ENCODE data around the gene ATXN7L2.

DNA sequence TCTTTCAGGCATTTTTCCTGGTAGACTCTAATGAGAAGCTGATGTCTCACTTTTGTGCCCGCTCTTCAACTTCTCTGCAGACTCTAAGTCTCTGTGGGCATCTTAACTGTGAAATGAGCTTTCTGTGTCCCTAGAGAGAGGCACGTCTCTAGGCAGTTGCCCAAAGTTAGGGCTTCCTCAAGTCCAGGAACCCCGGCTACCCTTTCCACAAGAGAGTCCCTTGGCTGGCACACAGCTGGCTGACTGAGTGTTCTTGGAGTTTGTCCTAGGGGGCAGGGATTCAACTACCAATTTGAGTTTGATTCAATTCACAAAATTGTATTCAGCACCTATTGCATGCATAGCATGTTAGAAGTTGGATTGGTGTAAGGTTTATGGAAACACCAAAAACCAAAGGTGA is 57.4 kb downstream of the ATXN7L2 start:
- TF ChIP-seq, protein P1, sequence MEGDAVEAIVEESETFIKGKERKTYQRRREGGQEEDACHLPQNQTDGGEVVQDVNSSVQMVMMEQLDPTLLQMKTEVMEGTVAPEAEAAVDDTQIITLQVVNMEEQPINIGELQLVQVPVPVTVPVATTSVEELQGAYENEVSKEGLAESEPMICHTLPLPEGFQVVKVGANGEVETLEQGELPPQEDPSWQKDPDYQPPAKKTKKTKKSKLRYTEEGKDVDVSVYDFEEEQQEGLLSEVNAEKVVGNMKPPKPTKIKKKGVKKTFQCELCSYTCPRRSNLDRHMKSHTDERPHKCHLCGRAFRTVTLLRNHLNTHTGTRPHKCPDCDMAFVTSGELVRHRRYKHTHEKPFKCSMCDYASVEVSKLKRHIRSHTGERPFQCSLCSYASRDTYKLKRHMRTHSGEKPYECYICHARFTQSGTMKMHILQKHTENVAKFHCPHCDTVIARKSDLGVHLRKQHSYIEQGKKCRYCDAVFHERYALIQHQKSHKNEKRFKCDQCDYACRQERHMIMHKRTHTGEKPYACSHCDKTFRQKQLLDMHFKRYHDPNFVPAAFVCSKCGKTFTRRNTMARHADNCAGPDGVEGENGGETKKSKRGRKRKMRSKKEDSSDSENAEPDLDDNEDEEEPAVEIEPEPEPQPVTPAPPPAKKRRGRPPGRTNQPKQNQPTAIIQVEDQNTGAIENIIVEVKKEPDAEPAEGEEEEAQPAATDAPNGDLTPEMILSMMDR (IDR thresholded peaks at IDR 0.05): no peak
- no peak for TF ChIP-seq POLR2A (IDR thresholded peaks at IDR 0.05)

All from heart left ventricle (tissue), 13 donors.